ENCODE results near the gene HCRT. TPM values are rescaled to one million over a fixed set of nuclear protein-coding genes. Genes with fewer than 3 reads are reported as not detected.
A peak's percentile ranks its signal among the peaks of the same experiment; 100 is the strongest.

The HCRT gene
- total RNA-seq, 1 experiment from 2014 or later, result 1.0 TPM

DNA sequence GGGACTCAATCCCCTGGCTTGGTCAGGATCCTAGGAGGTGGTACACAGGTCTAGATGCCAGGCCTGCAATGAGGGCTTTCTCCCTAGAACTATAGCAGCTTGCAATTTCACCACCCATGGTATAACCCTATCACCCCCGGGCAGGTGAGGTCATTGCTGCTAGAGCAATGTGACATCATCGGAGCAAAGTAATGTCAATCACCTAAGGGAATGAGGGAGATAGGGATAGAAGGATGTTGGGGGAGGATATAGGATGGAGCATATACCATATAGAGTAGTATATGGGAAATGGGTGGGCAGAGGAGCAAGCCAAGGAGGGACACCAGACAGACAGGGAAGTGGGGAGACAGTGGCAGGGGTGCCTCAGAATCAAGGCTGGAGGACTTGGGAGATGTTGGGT, 7.6 kb downstream of the HCRT start:
- Histone ChIP-seq H3K4me3 (no peak overlapping the region), H3K27me3 (peaks cover 8% of the 10 kb centered on the region; the same call in 1 of the 2 replicates), H3K27ac (no peak overlapping the region)

DNA sequence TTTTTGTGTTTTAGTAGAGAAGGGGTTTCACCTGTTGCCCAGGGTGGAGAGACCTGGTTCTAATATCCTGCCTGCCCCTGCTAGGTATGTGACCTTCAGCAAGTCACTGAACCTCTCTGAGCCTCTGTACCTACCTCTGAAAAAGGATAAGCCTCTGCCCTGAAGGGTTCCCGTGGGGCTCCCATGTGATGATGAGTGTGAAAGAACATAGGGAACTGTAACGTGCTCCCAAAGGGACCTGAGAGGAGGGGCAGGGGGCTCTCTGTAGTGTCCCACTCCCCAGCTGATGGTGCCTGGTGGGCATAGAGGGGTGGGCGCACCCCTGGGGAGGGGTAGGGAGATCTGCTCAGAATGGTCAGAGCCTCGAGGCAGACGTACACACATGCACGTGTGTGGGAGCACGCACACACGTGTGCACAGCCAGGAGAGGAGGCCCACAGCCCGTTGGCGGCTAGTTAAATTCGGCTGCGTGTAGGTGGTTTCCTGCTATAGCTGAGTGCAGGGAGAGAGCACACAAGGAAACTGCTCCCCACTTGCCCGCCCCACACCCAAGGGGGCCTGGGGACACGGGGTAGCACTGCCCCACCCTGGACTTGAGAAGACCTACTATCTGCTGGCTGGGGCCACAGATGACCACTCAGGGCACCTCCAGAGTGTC, 11.0 kb downstream of the HCRT start:
- Histone ChIP-seq H3K4me1 (no peaks in the 10 kb centered on the region), H3K36me3 (no peaks in the 10 kb centered on the region), H3K27me3 (peaks cover 16% of the 10 kb centered on the region), H3K4me3 (no peak overlapping the region), H3K27ac (no peak overlapping the region), H3K9me3 (replicated peaks) (no peaks in the 10 kb centered on the region)
- no peak for DNase-seq

More for the DNA sequence above, 7.6 kb downstream of the HCRT start:
- Histone ChIP-seq H3K4me1 (no peaks in the 10 kb centered on the region), H3K9me3 (replicated peaks) (0 out of 2 replicates have a peak, but pooled peaks cover 3% of the 10 kb centered on the region), H3K36me3 (no peaks in the 10 kb centered on the region)
- DNase-seq, result no peak

DNA sequence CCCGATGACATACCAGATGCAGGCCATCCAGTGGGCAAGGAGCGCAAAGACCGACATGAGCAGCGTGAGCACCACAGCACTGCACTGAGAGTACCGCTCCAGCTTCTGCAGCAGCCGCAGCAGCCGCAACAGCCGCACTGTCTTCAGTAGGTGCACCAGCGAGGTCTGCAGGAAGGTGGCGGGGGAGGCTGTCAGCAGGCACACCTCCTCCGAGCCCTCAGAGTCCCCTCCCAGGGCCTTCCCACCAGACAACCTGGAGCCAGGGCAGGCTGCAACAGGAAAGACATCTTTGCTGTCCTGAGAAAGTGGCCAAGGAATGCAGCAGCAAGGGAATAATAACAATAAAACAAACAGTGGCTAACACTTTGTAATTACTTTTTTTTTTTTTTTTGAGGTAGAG, 13.4 kb downstream of the HCRT start:
- no peaks in the 10 kb centered on the region for H3K36me3 ChIP-seq
- H3K4me3 ChIP-seq, result no peak overlapping the region
- no peaks in the 10 kb centered on the region for H3K9me3 ChIP-seq (replicated peaks)
- no peak for DNase-seq
- H3K4me1 ChIP-seq, result no peaks in the 10 kb centered on the region
- H3K27ac ChIP-seq, result no peak overlapping the region
- H3K27me3 ChIP-seq, result peaks cover 16% of the 10 kb centered on the region

DNA sequence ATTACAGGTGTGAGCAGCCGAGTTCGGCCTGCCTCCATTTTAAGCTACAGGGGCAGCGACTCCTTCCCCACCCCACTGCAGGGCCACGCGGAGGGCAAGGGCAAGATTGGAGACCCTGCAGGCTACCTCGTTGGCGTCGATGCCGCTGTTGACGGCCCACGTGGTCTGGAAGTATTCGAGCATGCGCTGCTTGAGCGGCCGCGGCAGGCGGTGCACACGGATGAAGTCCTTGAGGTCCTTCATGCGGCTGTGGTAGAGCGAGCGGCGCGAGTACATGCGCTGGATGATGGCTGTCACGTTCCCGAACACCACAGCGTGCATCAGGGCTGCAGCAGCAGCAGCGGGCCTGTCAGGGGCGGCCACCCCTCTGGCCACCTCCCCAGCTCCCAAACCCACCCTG, 15.9 kb downstream of the HCRT start:
- Histone ChIP-seq H3K4me3 (no peak overlapping the region), H3K36me3 (no peaks in the 10 kb centered on the region), H3K27ac (no peak overlapping the region), H3K9me3 (replicated peaks) (no peaks in the 10 kb centered on the region), H3K27me3 (peaks cover 15% of the 10 kb centered on the region), H3K4me1 (no peaks in the 10 kb centered on the region)
- no peak for DNase-seq

DNA sequence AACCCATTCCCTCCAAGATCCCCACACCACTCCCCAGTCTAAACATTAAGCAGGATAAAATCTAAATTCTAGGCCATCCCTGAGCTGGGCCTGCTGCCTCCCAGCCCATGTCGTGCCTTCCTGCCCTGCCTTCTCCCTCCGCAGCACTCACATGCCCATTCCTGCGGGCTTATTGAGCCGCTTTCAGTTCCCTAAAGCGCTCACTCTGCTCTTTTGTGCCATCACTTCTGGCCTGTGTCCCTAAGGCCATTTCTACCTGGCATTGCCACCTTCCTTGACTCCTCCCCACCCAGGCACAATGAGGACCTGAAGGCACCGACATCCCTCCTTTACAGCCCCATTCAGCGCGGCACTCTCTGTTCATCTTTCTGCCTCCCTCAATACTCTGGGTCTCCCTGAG, 17.4 kb downstream of the HCRT start:
- Histone ChIP-seq H3K4me1 (0 out of 2 replicates have a peak, but pooled peaks cover 8% of the 10 kb centered on the region), H3K27ac (no peak overlapping the region), H3K36me3 (no peaks in the 10 kb centered on the region), H3K9me3 (replicated peaks) (no peaks in the 10 kb centered on the region), H3K27me3 (peaks cover 11% of the 10 kb centered on the region), H3K4me3 (no peak overlapping the region)
- DNase-seq, result no peak

DNA sequence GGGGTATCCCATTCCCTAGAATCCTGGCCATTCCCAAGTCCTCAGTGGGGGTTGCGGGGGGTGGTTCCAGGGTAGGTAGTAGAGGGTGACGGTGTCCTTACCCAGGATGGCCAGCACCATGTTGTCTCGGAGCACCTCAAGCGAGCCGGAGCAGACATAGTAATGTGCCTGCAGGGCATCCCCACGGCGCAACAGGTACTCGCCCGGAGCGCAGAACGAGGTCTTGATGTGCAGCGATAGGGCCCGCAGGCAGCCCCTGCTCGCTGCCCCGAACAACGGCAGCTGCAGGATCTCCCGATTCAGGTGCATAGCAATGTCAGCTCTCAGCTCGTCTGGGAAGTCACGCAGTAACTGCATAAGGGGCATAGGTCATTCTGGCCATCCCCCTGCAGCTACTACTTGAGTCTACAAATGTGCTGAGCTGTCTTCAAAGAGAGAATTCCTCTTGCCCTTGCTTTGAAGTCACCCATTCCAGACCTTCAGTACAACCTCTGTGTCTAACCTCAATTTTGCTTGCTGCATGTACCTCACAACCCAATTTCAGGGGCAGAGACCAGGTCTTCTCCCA, 19.0 kb downstream of the HCRT start:
- H3K36me3 ChIP-seq, result no peaks in the 10 kb centered on the region
- no peak overlapping the region for H3K27ac ChIP-seq
- DNase-seq, result no peak
- H3K4me1 ChIP-seq, result peaks cover 10% of the 10 kb centered on the region; the same call in 1 of the 2 replicates
- peaks cover 5% of the 10 kb centered on the region; the same call in 1 of the 2 replicates for H3K27me3 ChIP-seq
- H3K9me3 ChIP-seq (replicated peaks), result no peaks in the 10 kb centered on the region
- H3K4me3 ChIP-seq, result no peak overlapping the region

DNA sequence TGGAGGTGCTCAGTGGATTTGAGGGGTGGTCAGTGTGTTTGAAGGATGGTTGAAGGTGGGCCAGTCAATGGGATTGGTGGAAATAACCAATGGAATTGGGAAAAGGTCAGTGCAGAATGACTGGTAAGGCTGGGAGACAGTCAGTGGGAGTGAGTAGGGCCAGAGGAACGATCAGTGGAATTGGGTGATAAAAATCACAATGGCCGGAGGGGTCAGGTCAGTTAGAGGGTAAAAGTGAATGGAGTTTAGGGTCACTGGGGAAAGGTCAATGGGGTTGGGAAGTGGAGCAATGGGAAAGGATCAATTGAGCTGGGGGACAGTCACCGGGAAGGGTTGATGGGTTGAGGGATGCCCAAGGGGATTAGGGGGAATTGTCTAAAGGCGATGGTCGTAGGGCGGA, 19.5 kb downstream of the HCRT start:
- no peaks in the 10 kb centered on the region for H3K9me3 ChIP-seq (replicated peaks)
- H3K27me3 ChIP-seq, result no peaks in the 10 kb centered on the region; the same call in 1 of the 2 replicates
- no peak for DNase-seq
- H3K4me1 ChIP-seq, result peaks cover 10% of the 10 kb centered on the region; the same call in 1 of the 2 replicates
- no peak overlapping the region for H3K27ac ChIP-seq
- no peak overlapping the region for H3K4me3 ChIP-seq
- H3K36me3 ChIP-seq, result no peaks in the 10 kb centered on the region

DNA sequence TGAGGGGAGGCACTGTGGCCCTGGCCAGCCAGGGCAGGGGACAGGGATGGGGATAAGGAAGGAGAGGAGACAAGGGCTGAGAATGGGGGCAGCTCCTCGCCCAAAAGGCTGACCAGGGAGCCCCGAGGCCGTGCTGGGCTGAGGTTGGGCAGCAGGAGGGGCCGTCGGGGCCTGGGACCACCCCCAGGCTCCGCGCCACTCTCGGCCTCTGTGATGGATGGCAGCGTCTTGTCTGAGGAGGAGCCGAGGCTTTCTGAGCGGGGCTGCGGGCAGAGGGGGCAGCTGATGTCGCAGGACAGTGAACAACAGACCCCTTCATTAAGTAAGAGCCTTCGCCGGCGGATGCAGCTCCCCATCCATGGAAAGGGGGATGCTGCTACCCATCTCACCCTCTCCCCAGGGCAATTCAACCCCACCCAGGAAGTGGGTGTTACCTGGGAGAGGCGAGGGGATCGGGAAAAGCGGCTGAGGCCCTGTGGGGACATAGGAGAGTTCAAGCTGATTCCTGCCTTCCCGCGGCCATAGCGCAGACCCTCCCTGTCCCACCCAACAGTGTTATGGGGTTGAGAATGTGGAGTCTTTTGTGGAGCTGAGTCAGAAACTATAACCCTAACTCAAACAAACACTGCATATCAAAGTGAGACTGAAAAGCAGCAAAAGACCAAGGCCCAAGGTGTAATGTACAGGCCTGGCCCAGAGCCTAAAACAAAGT, 21.4 kb downstream of the HCRT start:
- Histone ChIP-seq H3K9me3 (replicated peaks) (no peaks in the 10 kb centered on the region), H3K27me3 (no peaks in the 10 kb centered on the region), H3K4me3 (peak overlapping the region; percentile 36), H3K27ac (no peak overlapping the region), H3K36me3 (no peaks in the 10 kb centered on the region), H3K4me1 (peaks cover 10% of the 10 kb centered on the region; the same call in 1 of the 2 replicates)
- DNase-seq, result peak in 1 of 2 experiments; percentile 42

DNA sequence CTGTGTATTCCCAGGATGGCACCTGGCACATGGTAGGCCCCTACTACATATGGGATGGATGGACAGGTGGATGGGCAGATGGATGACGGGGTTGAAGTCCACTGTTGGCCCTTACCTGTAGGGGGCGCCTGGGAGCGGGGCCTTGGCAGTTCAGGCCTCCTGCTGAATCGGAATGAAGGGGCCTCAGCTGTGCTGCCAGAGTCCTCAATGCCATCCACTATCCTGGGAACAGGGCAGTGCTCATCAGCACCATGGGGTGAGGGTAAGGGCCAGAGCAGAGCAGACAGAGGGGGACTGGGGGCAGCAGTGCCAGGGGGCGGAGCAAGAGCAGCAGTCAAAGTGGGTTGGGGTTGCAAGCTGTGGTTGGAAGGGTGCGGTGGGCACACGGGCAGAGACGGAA, 22.1 kb downstream of the HCRT start:
- DNase-seq, result peak; percentile 56 to 76
- no peak overlapping the region for H3K4me3 ChIP-seq

DNA sequence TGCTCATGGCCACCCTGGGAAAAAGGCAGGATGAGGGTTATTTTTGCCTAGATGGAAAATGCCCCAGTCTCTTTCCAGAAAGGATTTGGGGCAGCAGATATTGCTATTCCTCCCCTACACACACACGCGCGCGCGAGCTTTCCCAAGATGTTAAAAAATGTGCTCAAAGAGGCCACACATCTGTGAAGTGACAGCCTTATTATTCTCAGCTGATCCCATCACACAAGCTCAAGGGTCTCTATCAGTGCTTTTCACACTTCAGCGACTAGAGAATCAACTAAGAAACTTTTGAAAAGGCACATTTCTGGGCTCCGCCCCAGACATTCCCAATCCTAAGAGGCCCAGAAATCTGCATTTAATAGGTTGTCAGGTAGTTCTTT, 24.7 kb downstream of the HCRT start:
- no peak for DNase-seq
- no peaks in the 10 kb centered on the region for H3K27me3 ChIP-seq
- no peaks in the 10 kb centered on the region for H3K36me3 ChIP-seq
- no peak overlapping the region for H3K4me3 ChIP-seq
- H3K4me1 ChIP-seq, result peaks cover 10% of the 10 kb centered on the region; the same call in 1 of the 2 replicates
- no peak overlapping the region for H3K27ac ChIP-seq
- H3K9me3 ChIP-seq (replicated peaks), result no peaks in the 10 kb centered on the region

More for the DNA sequence above, 22.1 kb downstream of the HCRT start:
- Histone ChIP-seq H3K27me3 (no peaks in the 10 kb centered on the region), H3K9me3 (replicated peaks) (no peaks in the 10 kb centered on the region), H3K27ac (no peak overlapping the region), H3K36me3 (no peaks in the 10 kb centered on the region), H3K4me1 (peaks cover 10% of the 10 kb centered on the region; the same call in 1 of the 2 replicates)

DNA sequence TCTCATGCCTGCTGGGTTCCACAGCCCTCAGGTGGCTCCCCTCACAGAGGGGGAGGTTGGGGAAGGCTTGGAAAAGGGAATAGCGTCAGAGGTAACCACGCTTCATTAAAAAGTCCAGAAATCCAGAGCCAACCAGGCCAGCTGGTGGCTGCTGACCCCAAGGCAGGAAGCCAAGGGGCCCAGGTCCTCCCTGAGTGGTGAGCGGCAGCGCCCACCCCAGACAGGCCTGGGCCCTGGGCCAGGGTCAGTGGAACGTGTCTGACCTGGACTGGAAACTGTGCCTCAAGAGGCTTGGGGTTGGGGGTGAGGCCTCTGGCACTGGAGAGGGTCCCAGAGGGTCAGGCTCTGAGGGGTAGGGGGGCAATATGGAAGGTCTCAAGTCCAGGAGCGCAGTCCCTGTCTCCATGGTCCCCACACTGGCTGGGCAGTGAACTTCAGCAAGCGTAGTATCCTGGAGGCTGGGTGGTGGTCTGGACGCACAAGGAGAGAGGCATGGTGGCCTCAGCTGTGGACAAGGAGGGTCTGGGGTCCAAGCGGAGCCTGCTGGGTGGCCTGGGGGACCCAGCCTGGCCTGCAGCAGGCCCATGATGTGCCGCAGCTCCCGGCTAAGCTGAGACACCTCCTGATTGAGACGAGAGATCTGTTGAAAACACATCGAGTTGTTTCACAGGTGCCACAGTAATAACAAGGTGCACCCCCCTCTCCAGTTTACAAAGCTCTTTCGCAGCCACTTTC, 25.3 kb downstream of the HCRT start:
- Histone ChIP-seq H3K4me1 (peaks cover 10% of the 10 kb centered on the region; the same call in 1 of the 2 replicates), H3K9me3 (replicated peaks) (no peaks in the 10 kb centered on the region), H3K4me3 (no peak overlapping the region), H3K27ac (no peak overlapping the region), H3K27me3 (no peaks in the 10 kb centered on the region), H3K36me3 (no peaks in the 10 kb centered on the region)
- DNase-seq, result no peak

DNA sequence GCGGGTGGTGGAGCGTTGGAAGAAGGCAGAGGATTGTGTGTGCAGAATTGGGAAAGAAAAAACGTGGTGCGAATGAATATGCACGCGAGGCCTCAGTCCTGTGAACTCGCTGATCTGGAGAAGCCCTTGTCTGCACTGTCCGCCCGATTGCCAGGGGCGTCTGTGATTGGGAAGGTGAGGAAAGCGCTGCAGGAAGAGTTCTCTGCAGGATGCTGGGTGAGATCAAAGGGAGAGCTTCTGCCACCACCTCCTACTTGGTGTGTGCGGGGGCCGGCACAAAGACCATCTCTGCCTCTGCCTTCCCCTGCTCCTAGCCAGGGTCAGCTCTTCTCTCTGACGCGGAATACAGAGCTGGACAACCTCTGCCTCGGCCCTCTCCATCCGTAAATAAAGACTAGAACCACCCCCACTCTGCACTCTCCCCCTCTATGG, 29.6 kb downstream of the HCRT start:
- no peak overlapping the region; the same call in 1 of the 2 replicates for H3K4me3 ChIP-seq
- H3K36me3 ChIP-seq, result no peaks in the 10 kb centered on the region

DNA sequence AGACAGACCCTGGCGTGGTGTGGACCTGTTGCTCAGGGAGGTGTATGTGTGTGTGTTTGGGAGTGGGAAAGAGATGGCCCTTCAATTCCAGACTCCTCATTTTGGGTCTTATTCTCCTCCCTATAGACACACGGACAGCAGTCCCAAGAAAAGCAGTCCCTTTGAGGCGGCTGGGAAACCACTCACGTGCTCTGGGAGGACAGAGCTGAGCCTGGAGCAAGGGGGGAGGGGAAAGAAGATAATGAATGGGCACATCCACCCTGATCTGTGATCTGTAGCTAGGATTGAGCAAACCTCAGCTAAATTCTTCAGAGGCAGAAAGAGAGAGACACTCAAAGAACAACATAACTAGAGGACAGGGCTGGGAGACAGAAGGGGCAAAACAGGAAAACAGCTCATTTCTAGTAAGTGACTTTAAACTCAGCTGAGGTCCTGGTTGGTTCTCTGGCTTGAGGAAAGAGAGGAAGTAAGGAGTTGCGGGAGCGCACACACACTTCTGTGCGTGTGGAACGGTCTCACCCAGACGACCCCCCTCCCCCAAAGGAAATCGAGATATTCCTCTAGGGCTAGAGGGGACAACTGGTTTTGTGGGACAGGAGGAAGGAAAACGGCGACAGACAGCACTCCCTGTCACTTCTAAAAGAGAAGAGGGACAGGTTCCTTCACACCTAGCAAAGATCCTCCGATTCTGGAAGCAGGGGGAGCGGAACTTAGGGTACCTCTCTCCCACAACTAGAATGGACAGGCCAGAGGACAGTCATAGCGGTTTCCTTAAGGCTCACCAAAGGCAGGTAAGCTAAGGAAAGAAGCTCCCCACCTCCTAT, 31.1 kb downstream of the HCRT start:
- Histone ChIP-seq H3K9me3 (replicated peaks) (no peaks in the 10 kb centered on the region), H3K4me3 (peak overlapping the region; percentile 92), H3K27ac (peak overlapping the region; percentile 41), H3K27me3 (no peaks in the 10 kb centered on the region), H3K4me1 (0 out of 2 replicates have a peak, but pooled peaks cover 4% of the 10 kb centered on the region), H3K36me3 (peaks cover 3% of the 10 kb centered on the region; the same call in 1 of the 2 replicates)
- DNase-seq, result peak in 1 of 2 experiments; percentile 23

More for the DNA sequence above, 29.6 kb downstream of the HCRT start:
- Histone ChIP-seq H3K27me3 (no peaks in the 10 kb centered on the region), H3K27ac (no peak overlapping the region), H3K9me3 (replicated peaks) (no peaks in the 10 kb centered on the region), H3K4me1 (0 out of 2 replicates have a peak, but pooled peaks cover 4% of the 10 kb centered on the region)
- no peak for DNase-seq
